Central memory CD4-positive, alpha-beta T cell (primary cell): ENCODE data around the gene STAB2.

Source experiments
- DNase-seq: peaks from one replicate; pipeline ENCODE4 v3.0.0; 2022

Gene STAB2

GRCh38 chr12:103812789-103813188, 225.7 kb downstream of the STAB2 start:
- DNase-seq, result no peak

- DNase-seq, result no peak
Observed at GRCh38 chr12:103813426-103813825, 226.4 kb downstream of the STAB2 start.

GRCh38 chr12:103813949-103814348, 226.9 kb downstream of the STAB2 start:
- DNase-seq, result no peak

GRCh38 chr12:103814436-103814835, 227.4 kb downstream of the STAB2 start:
- no peak for DNase-seq
